Subcutaneous adipose tissue (tissue), 4 donors: Measurements from ENCODE around the gene HMGA1. TPM values are rescaled to one million over a fixed set of nuclear protein-coding genes. Genes with fewer than 3 reads are reported as not detected.

Experiments used
- CTCF ChIP-seq: fragments of 450-650 bp; IDR thresholded peaks from one replicate; pipeline ENCODE4 v1.5.1; 2016; ENCODE audit warnings: low read depth, mild to moderate bottlenecking, control low read depth, antibody characterized with exemption, moderate library complexity
- total RNA-seq, 4 donors: library from RNA; depleted of rRNA; stranded (reverse); fragments of >200 nt; gene quantifications; one replicate each; pipeline ENCODE4 v1.1.0, GENCODE V29; 2016

Gene HMGA1
- total RNA-seq, 4 donors from 2014 or later: 10.3 to 21.4 (median 13.5) TPM

GRCh38 chr6:34196833-34197195, 39.9 kb upstream of the HMGA1 start:
- no peak for TF ChIP-seq CTCF

- no peak for TF ChIP-seq CTCF
Measured at GRCh38 chr6:34200340-34200971, 36.2 kb upstream of the HMGA1 start.

- no peak for TF ChIP-seq CTCF
Measured at GRCh38 chr6:34201455-34202107, 35.1 kb upstream of the HMGA1 start.

GRCh38 chr6:34202329-34203201, 34.1 kb upstream of the HMGA1 start:
- TF ChIP-seq CTCF: no peak

GRCh38 chr6:34204693-34205092, 32.0 kb upstream of the HMGA1 start:
- no peak for TF ChIP-seq CTCF

- TF ChIP-seq CTCF: no peak
Measured at GRCh38 chr6:34205466-34205865, 31.2 kb upstream of the HMGA1 start.

- no peak for TF ChIP-seq CTCF
Measured at GRCh38 chr6:34205916-34206315, 30.8 kb upstream of the HMGA1 start.
